Measurements from ENCODE around the gene MAPK8. TPM values are rescaled to one million over a fixed set of nuclear protein-coding genes. Genes with fewer than 3 reads are reported as not detected.

The MAPK8 gene
- total RNA-seq, 2 donors from 2014 or later = 32.3 to 43.3 TPM

DNA sequence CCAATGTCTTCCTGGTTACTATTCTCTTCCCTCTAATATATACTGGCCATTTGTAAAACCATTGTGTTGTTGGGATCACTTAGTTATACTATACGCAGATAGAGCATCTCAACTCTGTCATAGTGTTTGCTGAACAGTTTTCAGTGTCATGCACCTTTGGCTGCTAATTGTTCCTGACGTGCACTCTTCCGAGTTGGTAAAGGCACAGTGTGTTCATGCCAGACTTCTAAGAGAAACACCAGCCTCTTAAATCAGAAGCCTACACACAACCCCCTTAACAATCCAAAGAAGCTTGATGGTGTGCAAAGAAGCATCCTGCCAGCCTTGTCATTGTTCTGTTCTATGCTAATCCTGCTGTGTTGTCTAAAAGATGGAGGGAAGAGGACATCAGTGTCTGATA, 131.1 kb downstream of the MAPK8 start:
- Histone ChIP-seq H3K27me3 (no peaks in the 10 kb centered on the region), H3K9ac (ENCODE audit: low read depth in 2 of 2, low read length in 2 of 2) (no peak overlapping the region), H3K4me3 (no peak overlapping the region), H3K9me3 (no peaks in the 10 kb centered on the region), H3K36me3 (no peaks in the 10 kb centered on the region), H3K27ac (no peak overlapping the region), H3K4me1 (no peaks in the 10 kb centered on the region)
- intact Hi-C loops (cut with DNase I) = no loop called here
- DNase-seq = no peak
- TF ChIP-seq, protein P1, sequence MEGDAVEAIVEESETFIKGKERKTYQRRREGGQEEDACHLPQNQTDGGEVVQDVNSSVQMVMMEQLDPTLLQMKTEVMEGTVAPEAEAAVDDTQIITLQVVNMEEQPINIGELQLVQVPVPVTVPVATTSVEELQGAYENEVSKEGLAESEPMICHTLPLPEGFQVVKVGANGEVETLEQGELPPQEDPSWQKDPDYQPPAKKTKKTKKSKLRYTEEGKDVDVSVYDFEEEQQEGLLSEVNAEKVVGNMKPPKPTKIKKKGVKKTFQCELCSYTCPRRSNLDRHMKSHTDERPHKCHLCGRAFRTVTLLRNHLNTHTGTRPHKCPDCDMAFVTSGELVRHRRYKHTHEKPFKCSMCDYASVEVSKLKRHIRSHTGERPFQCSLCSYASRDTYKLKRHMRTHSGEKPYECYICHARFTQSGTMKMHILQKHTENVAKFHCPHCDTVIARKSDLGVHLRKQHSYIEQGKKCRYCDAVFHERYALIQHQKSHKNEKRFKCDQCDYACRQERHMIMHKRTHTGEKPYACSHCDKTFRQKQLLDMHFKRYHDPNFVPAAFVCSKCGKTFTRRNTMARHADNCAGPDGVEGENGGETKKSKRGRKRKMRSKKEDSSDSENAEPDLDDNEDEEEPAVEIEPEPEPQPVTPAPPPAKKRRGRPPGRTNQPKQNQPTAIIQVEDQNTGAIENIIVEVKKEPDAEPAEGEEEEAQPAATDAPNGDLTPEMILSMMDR (IDR thresholded peaks at IDR 0.05) = no peak

DNA sequence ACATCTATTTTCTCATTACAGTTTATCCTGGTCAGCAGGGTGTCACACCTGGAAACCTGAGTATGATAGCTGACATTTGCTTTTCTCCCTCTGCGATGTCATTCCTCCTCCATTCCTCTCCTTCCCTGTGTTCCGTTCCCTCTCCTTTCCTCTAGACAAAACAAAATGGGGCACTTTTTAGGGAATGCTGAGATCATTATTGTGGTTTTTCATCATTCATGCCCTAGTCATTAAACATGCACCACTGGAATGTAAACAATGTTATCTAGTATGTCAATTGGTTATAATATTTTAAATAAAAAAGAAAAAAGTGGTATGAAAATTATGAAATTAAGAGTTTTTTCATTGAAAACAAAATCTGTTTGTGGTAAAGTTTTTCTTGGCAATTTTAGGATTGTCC, 132.6 kb downstream of the MAPK8 start:
- no peak overlapping the region for H3K9ac ChIP-seq (ENCODE audit: low read depth in 2 of 2, low read length in 2 of 2)
- no peak overlapping the region for H3K4me3 ChIP-seq
- no peaks in the 10 kb centered on the region for H3K27me3 ChIP-seq
- no peak for DNase-seq
- no peaks in the 10 kb centered on the region for H3K36me3 ChIP-seq
- no peaks in the 10 kb centered on the region for H3K9me3 ChIP-seq
- H3K4me1 ChIP-seq = no peaks in the 10 kb centered on the region
- TF ChIP-seq, protein P1 (IDR thresholded peaks at IDR 0.05) = no peak
- no peak overlapping the region for H3K27ac ChIP-seq
- intact Hi-C loops (cut with DNase I) = no loop called here

DNA sequence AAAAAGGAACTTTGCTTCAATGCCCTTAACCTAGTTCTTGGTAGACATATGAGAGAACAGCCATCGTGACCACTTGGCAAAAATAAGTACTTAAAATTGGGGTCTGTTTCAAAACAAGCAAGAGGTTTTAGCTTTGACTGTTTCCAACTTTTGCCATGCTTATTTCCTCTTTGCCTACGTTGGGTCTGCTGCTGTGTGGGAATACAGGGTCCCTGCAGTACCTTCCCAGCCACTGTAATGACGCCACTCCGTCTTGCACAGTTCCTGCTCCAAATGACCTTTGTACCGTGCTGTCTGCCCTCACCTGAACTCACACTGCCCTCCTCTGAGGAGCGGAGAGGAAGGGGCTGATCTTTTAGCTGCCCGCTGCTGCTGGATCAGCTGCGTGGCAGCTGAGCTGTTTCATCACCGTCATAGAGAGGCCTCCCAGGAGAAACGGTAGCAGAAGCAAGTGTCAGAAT, 133.1 kb downstream of the MAPK8 start:
- Histone ChIP-seq H3K9ac (ENCODE audit: low read depth in 2 of 2, low read length in 2 of 2) (no peak overlapping the region), H3K4me3 (no peak overlapping the region), H3K27me3 (no peaks in the 10 kb centered on the region), H3K36me3 (no peaks in the 10 kb centered on the region), H3K9me3 (no peaks in the 10 kb centered on the region), H3K4me1 (no peaks in the 10 kb centered on the region), H3K27ac (no peak overlapping the region)
- intact Hi-C loops (cut with DNase I) = no loop called here
- TF ChIP-seq, protein P1 (IDR thresholded peaks at IDR 0.05) = no peak
- DNase-seq = peak; percentile 56

DNA sequence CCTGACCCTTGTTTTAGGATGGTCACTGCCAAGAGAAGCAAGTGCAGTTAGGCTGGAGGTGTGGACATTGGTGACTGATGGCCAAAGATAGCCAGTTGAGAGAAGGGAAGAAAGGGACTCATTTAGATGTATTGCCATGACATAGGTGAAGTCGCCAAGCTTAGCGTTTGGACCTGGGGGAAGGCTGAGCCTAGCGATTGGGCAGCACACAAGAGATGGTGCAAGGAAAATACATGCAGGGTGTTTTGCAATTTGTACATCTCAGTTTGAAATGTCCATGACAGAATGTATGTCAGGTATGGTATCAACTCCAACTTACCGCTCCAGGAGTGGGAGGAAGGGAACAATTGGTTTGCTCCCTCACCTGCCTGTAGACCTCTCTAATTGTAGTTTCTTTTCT, 134.3 kb downstream of the MAPK8 start:
- TF ChIP-seq, protein P1 (IDR thresholded peaks at IDR 0.05) = no peak
- Histone ChIP-seq H3K27ac (no peak overlapping the region), H3K9me3 (no peaks in the 10 kb centered on the region), H3K27me3 (no peaks in the 10 kb centered on the region), H3K4me3 (no peak overlapping the region), H3K36me3 (no peaks in the 10 kb centered on the region), H3K9ac (ENCODE audit: low read depth in 2 of 2, low read length in 2 of 2) (no peak overlapping the region), H3K4me1 (no peaks in the 10 kb centered on the region)
- DNase-seq = no peak
- intact Hi-C loops (cut with DNase I) = no loop called here

DNA sequence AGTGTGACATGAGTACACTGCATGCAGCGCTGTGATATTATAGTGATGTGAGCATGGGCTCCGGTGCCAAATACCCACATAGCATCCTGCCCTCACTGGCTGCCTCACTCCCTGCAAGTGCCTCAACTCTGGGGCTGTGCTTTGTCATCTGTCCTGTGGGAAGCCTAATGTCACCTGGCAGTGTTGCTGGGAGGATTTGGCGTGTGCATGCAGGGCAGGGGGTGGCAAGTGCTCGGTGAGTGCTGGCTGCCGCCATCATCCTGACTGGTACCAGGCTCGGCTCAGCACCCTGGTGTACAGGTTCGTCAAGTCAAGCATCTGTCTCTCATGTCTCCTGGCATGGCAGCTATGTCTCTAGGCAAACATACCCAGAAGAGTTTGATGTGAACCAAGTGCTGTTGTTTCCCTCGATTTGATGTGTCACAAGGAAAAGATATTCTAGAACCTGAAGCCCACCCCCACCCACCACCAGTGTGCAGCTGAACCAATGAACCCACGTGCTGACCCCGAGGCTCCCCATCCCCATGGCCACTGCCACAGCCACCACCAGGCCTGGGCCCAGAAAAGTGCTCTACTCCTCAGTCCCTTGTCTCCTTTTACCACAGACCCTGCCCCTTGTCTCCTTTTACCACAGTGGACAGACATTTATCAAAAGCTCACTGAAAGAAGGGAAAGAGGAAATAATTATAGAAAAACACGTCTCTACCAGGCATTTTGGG, 135.8 kb downstream of the MAPK8 start:
- TF ChIP-seq, protein P1 (IDR thresholded peaks at IDR 0.05) = no peak
- no peak overlapping the region for H3K4me3 ChIP-seq
- H3K27me3 ChIP-seq = no peaks in the 10 kb centered on the region
- H3K9me3 ChIP-seq = no peaks in the 10 kb centered on the region
- intact Hi-C loops (cut with DNase I) = no loop called here
- no peaks in the 10 kb centered on the region for H3K36me3 ChIP-seq
- peak; percentile 14 for DNase-seq
- no peak overlapping the region for H3K27ac ChIP-seq
- no peak overlapping the region for H3K9ac ChIP-seq (ENCODE audit: low read depth in 2 of 2, low read length in 2 of 2)
- H3K4me1 ChIP-seq = no peaks in the 10 kb centered on the region
